ENCODE data around the gene HDAC7. TPM values are rescaled to one million over a fixed set of nuclear protein-coding genes. Genes with fewer than 3 reads are reported as not detected.

Gene HDAC7
- total RNA-seq, 1 donor from 2014 or later, result 76.1 TPM

GRCh38 chr12:47775100-47775911, 44.4 kb downstream of the HDAC7 start:
- Mint-ChIP-seq H3K4me1 (ENCODE audit: unreplicated experiment) (peaks cover 17% of the 10 kb centered on the region), H3K27ac (peak overlapping the region; percentile 65), H3K4me3 (peak overlapping the region; percentile 67), H3K36me3 (no peaks in the 10 kb centered on the region), H3K9me3 (no peaks in the 10 kb centered on the region), H3K27me3 (peaks cover 13% of the 10 kb centered on the region)
- DNase-seq (ENCODE audit: extremely low spot score, unreplicated experiment), result no peak
- TF ChIP-seq CTCF (conservative IDR thresholded peaks at IDR 0.05), result no peak

GRCh38 chr12:47774663-47775062, 45.0 kb downstream of the HDAC7 start:
- Mint-ChIP-seq H3K4me1 (ENCODE audit: unreplicated experiment) (peaks cover 17% of the 10 kb centered on the region), H3K36me3 (no peaks in the 10 kb centered on the region), H3K9me3 (no peaks in the 10 kb centered on the region), H3K27ac (peak overlapping the region; percentile 65), H3K27me3 (peaks cover 13% of the 10 kb centered on the region), H3K4me3 (peak overlapping the region; percentile 62)
- DNase-seq (ENCODE audit: extremely low spot score, unreplicated experiment), result no peak
- TF ChIP-seq CTCF (conservative IDR thresholded peaks at IDR 0.05), result no peak

GRCh38 chr12:47773858-47774580, 45.7 kb downstream of the HDAC7 start:
- Mint-ChIP-seq H3K4me1 (ENCODE audit: unreplicated experiment) (peaks cover 12% of the 10 kb centered on the region), H3K4me3 (peak overlapping the region; percentile 91), H3K27ac (peak overlapping the region; percentile 65), H3K9me3 (no peaks in the 10 kb centered on the region), H3K27me3 (peaks cover 10% of the 10 kb centered on the region), H3K36me3 (no peaks in the 10 kb centered on the region)
- no peak for DNase-seq (ENCODE audit: extremely low spot score, unreplicated experiment)
- no peak for TF ChIP-seq CTCF (conservative IDR thresholded peaks at IDR 0.05)

- peak; percentile 21 for TF ChIP-seq CTCF (conservative IDR thresholded peaks at IDR 0.05)
Observed at GRCh38 chr12:47773062-47773857, 46.4 kb downstream of the HDAC7 start, which contains the start of gene SLC48A1. Gene SLC48A1 (plus strand): TSS chr12:47773238. CDS start chr12:47773305, 67 bp downstream.

GRCh38 chr12:47772738-47773061, 47.0 kb downstream of the HDAC7 start:
- no peaks in the 10 kb centered on the region for H3K9me3 Mint-ChIP-seq
- TF ChIP-seq CTCF (conservative IDR thresholded peaks at IDR 0.05), result no peak
- peaks cover 10% of the 10 kb centered on the region for H3K27me3 Mint-ChIP-seq
- H3K36me3 Mint-ChIP-seq, result no peaks in the 10 kb centered on the region
- peak overlapping the region; percentile 90 for H3K4me3 Mint-ChIP-seq
- peak overlapping the region; percentile 80 for H3K27ac Mint-ChIP-seq
- DNase-seq (ENCODE audit: extremely low spot score, unreplicated experiment), result no peak
- H3K4me1 Mint-ChIP-seq (ENCODE audit: unreplicated experiment), result peaks cover 11% of the 10 kb centered on the region

More at GRCh38 chr12:47773062-47773857, 46.4 kb downstream of the HDAC7 start, which contains the start of gene SLC48A1:
- Mint-ChIP-seq H3K27me3 (peaks cover 10% of the 10 kb centered on the region), H3K27ac (peak within 1 kb of the TSS; percentile 80), H3K36me3 (no peaks in the 10 kb centered on the region), H3K4me1 (ENCODE audit: unreplicated experiment) (peaks cover 11% of the 10 kb centered on the region), H3K4me3 (peak within 1 kb of the TSS; percentile 91), H3K9me3 (no peaks in the 10 kb centered on the region)
- DNase-seq (ENCODE audit: extremely low spot score, unreplicated experiment), result peak; percentile 85

All from type B pancreatic cell (in vitro differentiated cells).